ENCODE measurements around the gene FAM111A.
A peak's percentile ranks its signal among the peaks of the same experiment; 100 is the strongest.
"Not testable (repeated sequence)": the region's sequence is repeated elsewhere in the genome, so short reads cannot be mapped to it uniquely, and the experiment has no call there.

The FAM111A gene

GRCh38 chr11:59142530-59143507 lies at the start of gene FAM111A:
TSS of gene FAM111A (plus strand) at chr11:59142856. CDS start at chr11:59148873, 6,017 bp downstream.
- peak; percentile 83 to 90 for DNase-seq

- not testable (repeated sequence) for DNase-seq
These were observed 49.1 kb upstream of the FAM111A start for GRCh38 chr11:59093576-59093975.

- peak in 1 of 2 donors; percentile 12 for DNase-seq
These were observed 47.4 kb upstream of the FAM111A start for GRCh38 chr11:59095225-59095624.

DNA sequence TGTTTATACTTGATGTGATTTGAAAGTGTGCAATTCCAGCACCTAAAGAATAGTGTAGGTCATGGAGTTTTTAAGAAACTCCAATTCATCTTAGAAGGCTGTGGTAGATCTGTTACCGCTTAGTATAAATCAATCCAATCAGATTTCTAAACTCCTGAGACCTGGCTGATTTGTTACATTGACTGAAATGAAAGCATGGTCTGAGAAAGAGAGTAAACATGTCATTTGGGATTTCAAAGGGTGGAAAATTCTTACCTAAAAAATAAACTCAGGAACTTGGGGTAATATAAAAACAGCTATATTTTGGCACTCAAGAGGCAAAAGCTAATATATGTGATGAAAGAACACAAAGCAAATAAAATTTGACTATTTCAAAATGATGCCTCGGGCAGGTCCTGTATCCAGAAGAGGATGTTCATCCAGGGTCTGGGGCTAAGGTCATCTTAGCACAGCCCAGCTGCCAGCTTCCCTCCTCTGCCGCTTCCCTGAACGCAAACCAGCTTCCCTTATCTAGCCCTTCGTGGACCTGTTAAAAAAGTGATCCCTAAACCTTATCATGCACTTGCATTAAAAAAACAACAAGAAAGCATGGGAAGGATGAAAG lies 46.6 kb upstream of the FAM111A start:
- not testable (repeated sequence) for DNase-seq

GRCh38 chr11:59097113-59097708 lies 45.4 kb upstream of the FAM111A start:
- DNase-seq = peak; percentile 69 to 77

- not testable (repeated sequence) for DNase-seq
These were observed 44.7 kb upstream of the FAM111A start for GRCh38 chr11:59097938-59098337.

DNA sequence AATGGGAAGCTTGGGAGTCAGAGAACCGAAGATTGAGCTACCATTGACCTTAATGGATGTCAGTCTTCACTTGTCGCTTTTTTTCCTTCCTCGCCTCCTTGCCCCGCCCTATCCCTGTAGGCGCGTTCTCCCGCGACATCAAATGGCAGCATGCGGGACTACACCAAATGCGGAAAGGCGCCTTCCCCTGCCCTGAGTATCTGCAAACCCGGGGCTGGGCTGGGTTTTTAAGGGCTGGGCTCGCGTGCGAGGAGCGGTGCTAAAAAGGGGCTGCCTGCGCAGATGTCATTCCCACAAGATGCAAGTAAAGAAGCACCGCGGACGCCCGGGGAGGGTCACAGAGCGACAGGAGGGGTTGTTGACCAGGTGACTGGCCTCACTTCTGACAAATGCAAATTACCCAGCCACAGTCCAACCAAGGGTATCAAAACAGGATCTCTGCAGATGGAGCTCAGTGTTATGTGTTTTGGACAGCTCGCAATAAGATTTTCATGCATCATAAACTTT lies 40.3 kb upstream of the FAM111A start:
- DNase-seq = peak; percentile 56 to 69

- DNase-seq = peak; percentile 60 to 80
These were observed 36.0 kb upstream of the FAM111A start, which contains the start of gene FAM111B for GRCh38 chr11:59106363-59107336. TSS of gene FAM111B (plus strand) at chr11:59107237. CDS start at chr11:59109626, 2,389 bp downstream.

GRCh38 chr11:59107721-59108120 lies 34.9 kb upstream of the FAM111A start:
- peak in 1 of 2 donors; percentile 28 for DNase-seq

DNA sequence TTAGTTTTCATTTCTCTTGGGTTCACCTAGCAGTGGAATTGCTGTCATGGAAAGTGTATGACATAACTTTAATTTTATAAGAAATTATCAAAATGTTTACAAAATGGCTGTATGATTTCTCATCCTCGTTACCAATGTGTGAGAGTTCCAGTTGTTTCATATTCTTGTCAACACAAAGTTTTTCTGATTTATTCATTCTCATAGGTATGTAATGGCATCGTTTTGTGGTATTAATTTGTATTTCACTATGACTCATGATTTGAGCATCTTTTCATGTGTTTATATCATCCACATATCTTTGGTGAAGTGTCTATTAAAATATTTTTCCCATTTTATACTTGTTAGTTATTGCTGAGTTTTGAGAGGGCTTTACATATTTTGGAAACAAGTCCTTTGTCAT lies 30.2 kb upstream of the FAM111A start:
- DNase-seq = no peak

- DNase-seq = no peak
These were observed 28.3 kb upstream of the FAM111A start for GRCh38 chr11:59114344-59114743.

DNA sequence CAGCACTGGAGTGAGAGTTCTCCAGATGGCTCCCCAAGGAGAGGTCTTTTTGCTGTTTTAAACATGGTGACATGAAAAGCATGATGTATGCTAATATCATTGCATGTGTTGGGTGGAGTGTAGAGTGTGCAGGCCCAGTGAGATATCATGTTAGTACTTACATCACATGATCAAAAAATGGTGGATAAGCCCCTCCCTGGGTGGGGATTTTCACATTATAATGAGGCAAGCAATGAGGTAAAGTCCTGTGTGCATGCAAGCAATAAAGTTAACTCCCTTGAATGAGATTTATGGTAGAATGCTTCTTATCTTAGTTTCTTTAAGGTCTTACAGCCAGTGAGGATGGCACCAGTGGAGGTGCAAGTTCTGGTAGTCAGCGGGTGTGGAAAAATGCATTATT lies 27.1 kb upstream of the FAM111A start:
- DNase-seq = no peak

GRCh38 chr11:59117774-59118173 lies 24.9 kb upstream of the FAM111A start:
- no peak for DNase-seq

- no peak for DNase-seq
These were observed 22.8 kb upstream of the FAM111A start for GRCh38 chr11:59119826-59120225.

DNA sequence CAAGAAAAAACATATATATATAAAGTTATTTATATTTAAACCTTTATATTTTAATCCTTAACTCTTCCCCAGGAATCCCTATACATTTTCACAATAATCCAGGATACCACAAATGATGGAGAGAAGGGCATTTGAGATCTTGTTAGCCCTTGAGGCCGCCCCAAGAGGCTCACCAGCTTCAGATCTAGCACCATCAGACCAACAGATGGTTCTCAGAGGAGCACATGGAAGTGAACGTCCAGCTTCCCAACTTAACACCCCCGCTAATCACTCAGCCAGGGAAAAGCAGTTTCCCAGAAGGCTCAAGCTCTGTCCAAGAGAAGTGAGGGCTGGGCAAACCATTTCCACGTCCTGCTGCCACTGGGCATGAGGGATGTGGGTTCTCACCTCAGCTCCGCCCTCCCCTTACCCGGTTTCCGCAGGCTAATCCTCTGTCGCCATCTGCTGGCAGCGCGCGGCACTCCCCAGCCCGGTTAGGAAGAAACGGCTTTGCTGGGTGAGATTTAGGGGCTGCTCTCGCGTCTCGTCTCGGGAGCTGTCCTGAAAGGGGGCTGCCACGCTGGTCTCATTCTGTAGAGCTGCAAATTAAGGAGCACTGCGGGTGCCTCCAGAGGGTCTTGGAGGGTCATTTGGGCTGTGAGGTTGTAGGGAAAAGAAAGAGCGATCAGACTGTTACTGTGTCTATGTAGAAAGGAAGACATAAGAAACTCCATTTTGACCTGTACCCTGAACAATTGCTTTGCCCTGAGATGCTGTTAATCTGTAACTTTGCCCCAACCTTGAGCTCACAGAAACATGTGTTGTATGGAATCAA lies 6.8 kb upstream of the FAM111A start:
- peak; percentile 82 to 88 for DNase-seq

DNA sequence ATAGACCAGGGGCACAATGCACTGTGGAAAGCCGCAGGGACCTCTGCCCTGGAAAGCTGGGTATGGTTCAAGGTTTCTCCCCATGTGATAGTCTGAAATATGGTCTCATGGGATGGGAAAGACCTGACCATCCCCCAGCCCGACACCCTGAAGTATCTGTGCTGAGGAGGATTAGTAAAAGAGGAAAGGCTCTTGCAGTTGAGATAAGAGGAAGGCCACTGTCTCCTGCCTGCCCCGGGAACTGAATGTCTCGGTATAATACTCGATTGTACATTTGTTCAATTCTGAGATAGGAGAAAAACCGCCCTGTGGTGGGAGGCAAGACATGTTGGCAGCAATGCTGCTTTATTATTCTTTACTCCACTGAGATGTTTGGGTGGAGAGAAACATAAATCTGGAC lies 6.1 kb upstream of the FAM111A start:
- not testable (repeated sequence) for DNase-seq

DNA sequence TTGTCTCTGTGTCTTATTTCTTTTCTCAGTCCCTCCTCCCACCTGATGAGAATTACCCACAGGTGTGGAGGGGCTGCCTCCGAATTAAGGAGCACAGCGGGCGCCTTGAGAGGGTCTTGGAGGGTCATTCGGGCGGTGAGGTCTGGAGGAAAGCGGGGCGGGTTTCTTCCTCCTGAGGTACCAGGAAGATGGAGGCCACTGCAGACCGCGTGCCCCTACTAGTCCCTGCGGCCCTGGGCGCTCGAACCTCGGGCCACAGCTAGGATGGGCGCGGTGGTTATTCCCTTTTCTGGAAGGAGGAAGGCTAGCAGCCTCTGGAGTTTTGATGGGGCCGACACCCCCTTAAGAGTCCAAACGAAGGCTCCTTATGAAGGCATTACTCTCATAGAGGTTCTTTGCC lies 5.5 kb upstream of the FAM111A start:
- DNase-seq = no peak

DNA sequence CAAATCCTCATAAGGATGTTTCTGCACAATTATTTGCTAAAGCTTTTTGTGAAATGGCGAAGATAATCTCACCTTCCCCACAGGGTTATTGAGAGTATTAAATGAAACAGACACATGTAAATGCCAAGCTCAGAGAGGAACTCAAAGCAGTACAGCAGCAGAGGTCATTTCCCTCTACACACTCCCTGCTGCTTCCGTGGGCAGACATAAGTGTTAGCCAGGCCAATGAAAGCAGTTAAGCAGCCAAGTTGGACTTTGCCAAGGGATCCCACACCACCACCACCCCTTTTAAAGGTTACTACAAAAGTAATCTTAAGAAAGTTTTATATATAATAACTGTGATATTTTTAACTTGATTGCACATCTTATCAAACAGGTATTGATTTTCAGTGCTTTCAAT lies 4.0 kb upstream of the FAM111A start:
- no peak for DNase-seq

DNA sequence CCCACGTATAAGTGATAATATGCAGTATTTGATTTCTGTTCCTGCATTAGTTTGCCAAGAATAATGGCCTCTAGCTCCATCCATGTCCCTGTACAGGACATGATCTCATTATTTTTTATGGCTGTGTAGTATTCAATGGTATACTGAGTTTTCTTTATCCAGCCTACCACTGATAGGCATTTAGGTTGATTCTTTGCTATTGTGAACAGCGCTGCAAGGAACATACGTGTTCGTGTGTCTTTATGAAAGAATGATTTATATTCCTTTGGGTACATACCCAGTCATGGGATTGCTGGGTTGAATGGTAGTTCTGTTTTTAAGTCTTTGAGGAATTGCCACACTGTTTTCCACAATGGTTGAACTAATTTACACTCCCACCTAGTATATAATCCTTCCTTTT lies 1.5 kb upstream of the FAM111A start:
- DNase-seq = no peak

DNA sequence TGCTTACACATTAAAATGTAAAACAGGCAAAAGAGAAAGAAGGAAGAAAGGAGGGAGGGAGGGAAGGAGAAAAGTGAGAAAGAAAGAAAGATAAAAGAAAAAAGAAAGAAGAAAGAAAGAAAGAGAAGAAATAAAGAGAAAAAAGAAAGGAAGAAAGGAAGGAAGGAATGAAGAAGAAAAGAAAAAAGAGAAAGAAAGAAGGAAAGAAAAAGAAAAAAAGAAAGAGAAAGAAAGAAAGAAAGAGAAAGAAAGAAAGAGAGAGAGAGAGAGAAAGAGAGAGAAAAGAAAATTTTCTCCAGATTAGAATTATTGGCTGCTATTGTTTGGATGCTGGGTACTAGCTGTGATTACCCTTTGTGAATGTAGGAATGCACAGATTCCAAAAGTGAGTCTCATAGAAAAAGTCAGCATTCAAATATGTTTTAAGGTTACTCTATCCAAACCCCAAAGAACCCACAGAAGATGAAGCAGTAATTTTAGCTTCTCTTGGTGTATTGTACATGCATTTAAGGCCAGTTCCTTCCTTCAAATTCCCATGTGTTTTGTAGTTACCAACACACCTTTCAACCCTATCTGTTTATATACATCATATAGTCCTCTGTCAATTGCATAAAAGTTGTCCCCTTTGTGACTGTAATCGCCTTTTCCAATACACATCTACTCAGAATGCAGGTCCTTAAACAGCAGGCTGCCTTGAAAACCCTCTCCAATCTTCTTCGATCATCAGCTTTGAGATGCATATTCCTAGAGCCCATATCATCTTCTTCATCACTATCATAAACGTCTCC lies 789 bp upstream of the FAM111A start:
- no peak for DNase-seq
